PFSK-1 (cell line): ENCODE measurements around the gene IKZF2.

ENCODE experiments used
- FOXP2 ChIP-seq: optimal IDR thresholded peaks from 2 replicates; pipeline ENCODE3; 2011; ENCODE audit warnings: borderline replicate concordance, control low read depth, inconsistent platforms; ENCODE audit not compliant: insufficient read depth; ENCODE audit errors: extremely low read length, extremely low read depth
- POLR2AphosphoS5 ChIP-seq: IDR thresholded peaks from 2 replicates; pipeline ENCODE4 v1.6.1; 2012; ENCODE audit warnings: low read depth, mild to moderate bottlenecking, control low read depth, low read length, moderate library complexity
- SIN3A ChIP-seq: IDR thresholded peaks from 2 replicates; pipeline ENCODE4 v1.6.1; 2012; ENCODE audit warnings: mild to moderate bottlenecking, low read length, moderate library complexity, borderline replicate concordance; ENCODE audit not compliant: insufficient read depth
- TAF1 ChIP-seq: IDR thresholded peaks from 2 replicates; pipeline ENCODE4 v1.6.1; 2012; ENCODE audit warnings: low read length, control low read depth, borderline replicate concordance; ENCODE audit not compliant: insufficient read depth
- TF ChIP-seq, protein P1 (sequence below), 2 experiments: IDR thresholded peaks; 2 replicates each; pipeline versions ENCODE4 v1.6.1 to v1.8.0; 2011 to 2012; ENCODE audit warnings: low read depth in 2 of 2, low read length in 2 of 2, control low read depth in 1 of 2, inconsistent platforms in 1 of 2, mild to moderate bottlenecking in 1 of 2, moderate library complexity in 1 of 2; ENCODE audit not compliant: insufficient read depth in 1 of 2

The IKZF2 gene

DNA sequence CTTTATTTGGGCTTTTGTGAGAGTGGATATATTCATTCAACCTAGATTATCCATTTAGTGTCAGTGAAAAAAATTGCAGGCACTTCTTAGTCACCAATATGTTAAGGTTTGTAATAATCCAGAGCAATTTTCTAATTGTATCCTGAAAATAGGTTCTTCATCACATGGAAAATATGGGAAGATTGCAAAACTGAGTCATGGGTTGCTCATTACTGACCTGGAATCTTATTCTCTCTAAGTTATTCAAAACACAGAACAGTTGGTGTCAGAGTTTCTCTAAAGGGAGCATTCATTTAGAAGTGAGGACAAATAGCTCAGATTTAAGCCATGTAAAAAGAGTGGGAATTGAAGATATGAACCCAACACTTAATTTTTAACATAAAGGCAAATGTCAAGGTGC, 181.3 kb downstream of the IKZF2 start:
- TF ChIP-seq FOXP2 (no peak), TAF1 (no peak), SIN3A (no peak), POLR2AphosphoS5 (no peak)
- TF ChIP-seq, protein P1, sequence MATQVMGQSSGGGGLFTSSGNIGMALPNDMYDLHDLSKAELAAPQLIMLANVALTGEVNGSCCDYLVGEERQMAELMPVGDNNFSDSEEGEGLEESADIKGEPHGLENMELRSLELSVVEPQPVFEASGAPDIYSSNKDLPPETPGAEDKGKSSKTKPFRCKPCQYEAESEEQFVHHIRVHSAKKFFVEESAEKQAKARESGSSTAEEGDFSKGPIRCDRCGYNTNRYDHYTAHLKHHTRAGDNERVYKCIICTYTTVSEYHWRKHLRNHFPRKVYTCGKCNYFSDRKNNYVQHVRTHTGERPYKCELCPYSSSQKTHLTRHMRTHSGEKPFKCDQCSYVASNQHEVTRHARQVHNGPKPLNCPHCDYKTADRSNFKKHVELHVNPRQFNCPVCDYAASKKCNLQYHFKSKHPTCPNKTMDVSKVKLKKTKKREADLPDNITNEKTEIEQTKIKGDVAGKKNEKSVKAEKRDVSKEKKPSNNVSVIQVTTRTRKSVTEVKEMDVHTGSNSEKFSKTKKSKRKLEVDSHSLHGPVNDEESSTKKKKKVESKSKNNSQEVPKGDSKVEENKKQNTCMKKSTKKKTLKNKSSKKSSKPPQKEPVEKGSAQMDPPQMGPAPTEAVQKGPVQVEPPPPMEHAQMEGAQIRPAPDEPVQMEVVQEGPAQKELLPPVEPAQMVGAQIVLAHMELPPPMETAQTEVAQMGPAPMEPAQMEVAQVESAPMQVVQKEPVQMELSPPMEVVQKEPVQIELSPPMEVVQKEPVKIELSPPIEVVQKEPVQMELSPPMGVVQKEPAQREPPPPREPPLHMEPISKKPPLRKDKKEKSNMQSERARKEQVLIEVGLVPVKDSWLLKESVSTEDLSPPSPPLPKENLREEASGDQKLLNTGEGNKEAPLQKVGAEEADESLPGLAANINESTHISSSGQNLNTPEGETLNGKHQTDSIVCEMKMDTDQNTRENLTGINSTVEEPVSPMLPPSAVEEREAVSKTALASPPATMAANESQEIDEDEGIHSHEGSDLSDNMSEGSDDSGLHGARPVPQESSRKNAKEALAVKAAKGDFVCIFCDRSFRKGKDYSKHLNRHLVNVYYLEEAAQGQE (IDR thresholded peaks at IDR 0.05; ENCODE audit: insufficient read depth in 1 of 2, low read depth in 2 of 2, low read length in 2 of 2) = no peak

DNA sequence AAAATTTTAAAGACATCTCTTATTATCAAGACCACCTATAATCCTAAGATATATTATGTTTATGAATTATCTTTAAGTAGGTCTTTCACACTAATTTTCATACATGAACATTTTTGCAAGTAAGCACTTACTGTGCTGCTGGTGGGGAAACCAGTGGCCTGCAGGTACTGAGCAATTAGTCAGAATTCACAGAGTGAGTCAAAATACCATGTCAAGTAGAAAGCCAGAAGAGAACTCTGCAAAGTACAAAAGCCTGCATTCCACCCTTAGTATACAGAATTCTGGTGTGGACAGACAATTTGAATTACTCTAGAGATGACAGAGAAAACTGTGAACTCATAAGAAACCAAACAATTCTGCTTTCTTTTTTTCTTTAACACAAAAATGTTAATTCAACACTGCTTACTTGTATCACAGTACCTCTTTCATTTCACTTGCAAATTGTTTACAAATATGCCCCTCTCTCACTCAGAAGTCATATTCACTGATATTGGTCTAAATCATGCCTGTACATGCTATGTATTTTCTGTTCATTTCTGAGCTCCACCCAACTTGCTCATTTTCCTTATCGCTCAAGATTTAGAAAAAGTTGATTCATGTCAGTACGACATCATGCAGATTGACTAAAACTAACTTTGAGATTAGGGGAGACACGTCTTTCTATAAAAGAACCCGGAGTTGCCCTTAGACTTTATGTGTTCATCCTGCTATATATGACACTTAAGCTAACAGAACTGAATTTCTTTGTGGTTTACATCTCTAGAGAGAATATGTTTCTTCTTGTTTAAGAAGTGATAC, 182.9 kb downstream of the IKZF2 start:
- TF ChIP-seq SIN3A (no peak), POLR2AphosphoS5 (no peak), TAF1 (no peak), FOXP2 (no peak)
- TF ChIP-seq, protein P1 (IDR thresholded peaks at IDR 0.05; ENCODE audit: insufficient read depth in 1 of 2, low read depth in 2 of 2, low read length in 2 of 2) = no peak

DNA sequence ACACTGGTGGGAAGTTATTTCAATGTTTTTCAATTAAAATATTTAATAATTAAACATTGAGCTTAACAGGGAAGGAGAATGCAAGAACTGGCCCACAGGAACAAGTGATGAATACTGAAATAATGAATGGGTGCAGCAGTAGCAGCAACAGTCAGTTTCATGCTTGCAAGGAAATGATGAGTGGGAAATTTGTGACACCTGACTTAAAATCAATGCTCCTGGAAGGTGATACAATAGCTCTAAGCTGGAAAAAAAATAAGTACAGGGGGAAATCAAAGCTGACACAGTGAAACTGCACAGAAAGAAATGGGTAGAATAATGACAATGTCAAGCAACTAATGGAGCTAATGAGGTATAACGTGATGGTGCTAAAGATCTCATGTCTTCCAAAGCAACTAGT, 184.5 kb downstream of the IKZF2 start:
- no peak for TF ChIP-seq POLR2AphosphoS5
- TF ChIP-seq TAF1 = no peak
- TF ChIP-seq SIN3A = no peak
- TF ChIP-seq FOXP2 = no peak
- TF ChIP-seq, protein P1 (IDR thresholded peaks at IDR 0.05; ENCODE audit: insufficient read depth in 1 of 2, low read depth in 2 of 2, low read length in 2 of 2) = no peak

DNA sequence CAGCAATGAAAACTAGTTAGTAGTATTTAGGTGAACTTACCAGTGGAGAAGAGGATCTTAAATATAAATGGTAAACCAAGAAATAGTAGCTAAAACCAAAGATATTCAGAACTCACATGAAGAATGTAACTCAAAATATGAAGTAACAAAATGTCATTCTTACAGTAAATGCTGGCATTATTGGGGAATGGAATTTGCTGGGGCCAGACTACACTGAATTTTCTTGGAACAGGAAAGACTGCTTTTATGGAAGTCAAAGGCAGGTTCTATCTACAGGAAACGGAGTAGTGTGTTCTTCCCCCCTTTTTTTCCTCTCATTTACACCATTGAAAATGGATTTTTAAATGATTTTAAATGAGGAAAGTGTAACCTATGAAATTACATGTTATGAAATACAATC, 188.7 kb downstream of the IKZF2 start:
- no peak for TF ChIP-seq TAF1
- no peak for TF ChIP-seq SIN3A
- TF ChIP-seq, protein P1 (IDR thresholded peaks at IDR 0.05; ENCODE audit: insufficient read depth in 1 of 2, low read depth in 2 of 2, low read length in 2 of 2) = no peak
- no peak for TF ChIP-seq POLR2AphosphoS5
- TF ChIP-seq FOXP2 = no peak
